Measurements from ENCODE around the gene SPI1. TPM values are rescaled to one million over a fixed set of nuclear protein-coding genes. Genes with fewer than 3 reads are reported as not detected.
A peak's percentile ranks its signal among the peaks of the same experiment; 100 is the strongest.

The SPI1 gene
- total RNA-seq (10 to 100 TPM; 11.6 to 24.1 (median 18.6) TPM), polyA plus RNA-seq (5.9 TPM)
- long read RNA-seq, donor 1, transcript SPI1-202 (5 exons, 1,403 nt), result major isoform, 9 of 14 reads
- long read RNA-seq, donor 1, partial matches to known transcripts, result 0 of 14 reads
- long read RNA-seq, donor 1, other reads (novel, unspliced or antisense), result 4 of 14 reads
- long read RNA-seq, donor 2, partial matches to known transcripts, result 2 of 6 reads
- long read RNA-seq, donor 2, other reads (novel, unspliced or antisense), result 1 of 6 reads
- long read RNA-seq, donor 3, partial matches to known transcripts, result 0 of 2 reads
- long read RNA-seq, donor 3, other reads (novel, unspliced or antisense), result 2 of 2 reads
- long read RNA-seq, donor 4, partial matches to known transcripts, result 1 of 3 reads
- long read RNA-seq, donor 4, other reads (novel, unspliced or antisense), result 1 of 3 reads

- WGBS, result 63% methylated on average over 31 of the region's 31 CpGs
- Histone ChIP-seq H3K27me3 (ENCODE audit: control insufficient read depth, insufficient read depth) (no peaks in the 10 kb centered on the region), H3K4me1 (ENCODE audit: control insufficient read depth, insufficient read depth, low read length) (no peaks in the 10 kb centered on the region), H3K4me3 (ENCODE audit: low read length) (no peak within 1 kb of the TSS), H3K9me3 (ENCODE audit: control insufficient read depth, low read length) (no peaks in the 10 kb centered on the region), H3K27ac (ENCODE audit: low read length) (peak within 1 kb of the TSS; percentile 0)
- ATAC-seq (peak; percentile 43 to 48), DNase-seq (peak; percentile 51 to 84 (median 82))
- intact Hi-C loops (cut with DNase I), result loop anchor here in 3 of 4 donors (10.0 kb wide), 3 partner anchors 67 to 477 kb away; partner anchors contain the start of gene RAPSN (in 1 of the 3)
These were observed at the start of gene SPI1 for GRCh38 chr11:47378010-47378835. Gene SPI1 (minus strand): TSS chr11:47378547. CDS start chr11:47378353, 194 bp downstream.

GRCh38 chr11:47426062-47426956, 48.0 kb upstream of the SPI1 start, which contains the start of gene PSMC3:
Gene PSMC3 (minus strand): TSS chr11:47426439. CDS start chr11:47426279, 160 bp downstream.
- peak; percentile 99 to 100 (median 99) for DNase-seq
- peak within 1 kb of the TSS; percentile 92 for H3K27ac ChIP-seq (ENCODE audit: low read length)
- no peaks in the 10 kb centered on the region for H3K27me3 ChIP-seq (ENCODE audit: control insufficient read depth, insufficient read depth)
- peak; percentile 97 for ATAC-seq
- WGBS, result under 1% methylated on average over 62 of the region's 62 CpGs
- no peaks in the 10 kb centered on the region for H3K9me3 ChIP-seq (ENCODE audit: control insufficient read depth, low read length)
- H3K4me1 ChIP-seq (ENCODE audit: control insufficient read depth, insufficient read depth, low read length), result peaks cover 9% of the 10 kb centered on the region
- intact Hi-C loops (cut with DNase I), result no loop called here
- peak within 1 kb of the TSS; percentile 96 for H3K4me3 ChIP-seq (ENCODE audit: low read length)

- Histone ChIP-seq H3K4me3 (ENCODE audit: low read length) (peak overlapping the region; percentile 96), H3K27me3 (ENCODE audit: control insufficient read depth, insufficient read depth) (no peaks in the 10 kb centered on the region), H3K27ac (ENCODE audit: low read length) (peak overlapping the region; percentile 30), H3K9me3 (ENCODE audit: control insufficient read depth, low read length) (no peaks in the 10 kb centered on the region), H3K4me1 (ENCODE audit: control insufficient read depth, insufficient read depth, low read length) (peaks cover 9% of the 10 kb centered on the region)
- ATAC-seq, result peak in 1 of 2 donors; percentile 1
- intact Hi-C loops (cut with DNase I), result no loop called here
- peak in 1 of 3 donors; percentile 38 for DNase-seq
- WGBS, result under 1% methylated on average over 14 of the region's 14 CpGs
These were observed 47.3 kb upstream of the SPI1 start for GRCh38 chr11:47425611-47426010.

GRCh38 chr11:47418454-47419259, 40.3 kb upstream of the SPI1 start:
- intact Hi-C loops (cut with DNase I), result no loop called here
- 80% methylated on average over 23 of the region's 23 CpGs for WGBS
- no peak overlapping the region for H3K27ac ChIP-seq (ENCODE audit: low read length)
- H3K4me3 ChIP-seq (ENCODE audit: low read length), result no peak overlapping the region
- ATAC-seq (no peak), DNase-seq (peak in 1 of 3 donors; percentile 44)
- H3K4me1 ChIP-seq (ENCODE audit: control insufficient read depth, insufficient read depth, low read length), result peaks cover 8% of the 10 kb centered on the region
- no peaks in the 10 kb centered on the region for H3K9me3 ChIP-seq (ENCODE audit: control insufficient read depth, low read length)
- H3K27me3 ChIP-seq (ENCODE audit: control insufficient read depth, insufficient read depth), result no peaks in the 10 kb centered on the region

GRCh38 chr11:47417712-47418111, 39.4 kb upstream of the SPI1 start:
- Histone ChIP-seq H3K4me3 (ENCODE audit: low read length) (no peak overlapping the region), H3K27ac (ENCODE audit: low read length) (no peak overlapping the region), H3K27me3 (ENCODE audit: control insufficient read depth, insufficient read depth) (no peaks in the 10 kb centered on the region), H3K9me3 (ENCODE audit: control insufficient read depth, low read length) (no peaks in the 10 kb centered on the region), H3K4me1 (ENCODE audit: control insufficient read depth, insufficient read depth, low read length) (peaks cover 8% of the 10 kb centered on the region)
- WGBS, result 80% methylated on average over 6 of the region's 6 CpGs
- intact Hi-C loops (cut with DNase I), result no loop called here
- ATAC-seq (no peak), DNase-seq (peak in 2 of 3 donors; percentile 44 to 63)

GRCh38 chr11:47415949-47416472, 37.7 kb upstream of the SPI1 start:
- intact Hi-C loops (cut with DNase I), result no loop called here
- ATAC-seq, result peak; percentile 77 to 89
- H3K9me3 ChIP-seq (ENCODE audit: control insufficient read depth, low read length), result no peaks in the 10 kb centered on the region
- no peaks in the 10 kb centered on the region for H3K27me3 ChIP-seq (ENCODE audit: control insufficient read depth, insufficient read depth)
- H3K4me3 ChIP-seq (ENCODE audit: low read length), result no peak overlapping the region
- H3K27ac ChIP-seq (ENCODE audit: low read length), result peak overlapping the region; percentile 74
- DNase-seq, result peak; percentile 90 to 93 (median 93)
- peaks cover 8% of the 10 kb centered on the region for H3K4me1 ChIP-seq (ENCODE audit: control insufficient read depth, insufficient read depth, low read length)
- 13% methylated on average over 13 of the region's 13 CpGs for WGBS

GRCh38 chr11:47415091-47415854, 36.9 kb upstream of the SPI1 start:
- Histone ChIP-seq H3K4me1 (ENCODE audit: control insufficient read depth, insufficient read depth, low read length) (peaks cover 8% of the 10 kb centered on the region), H3K9me3 (ENCODE audit: control insufficient read depth, low read length) (no peaks in the 10 kb centered on the region), H3K4me3 (ENCODE audit: low read length) (no peak overlapping the region), H3K27ac (ENCODE audit: low read length) (peak overlapping the region; percentile 71), H3K27me3 (ENCODE audit: control insufficient read depth, insufficient read depth) (no peaks in the 10 kb centered on the region)
- ATAC-seq (peak; percentile 0 to 6), DNase-seq (no peak)
- intact Hi-C loops (cut with DNase I), result no loop called here
- 83% methylated on average over 31 of the region's 31 CpGs for WGBS

- 89% methylated on average over 19 of the region's 19 CpGs for WGBS
These were observed 36.3 kb upstream of the SPI1 start for GRCh38 chr11:47414685-47415070.

More at GRCh38 chr11:47414685-47415070, 36.3 kb upstream of the SPI1 start:
- Histone ChIP-seq H3K4me1 (ENCODE audit: control insufficient read depth, insufficient read depth, low read length) (peaks cover 8% of the 10 kb centered on the region), H3K9me3 (ENCODE audit: control insufficient read depth, low read length) (no peaks in the 10 kb centered on the region), H3K27me3 (ENCODE audit: control insufficient read depth, insufficient read depth) (no peaks in the 10 kb centered on the region), H3K4me3 (ENCODE audit: low read length) (no peak overlapping the region), H3K27ac (ENCODE audit: low read length) (no peak overlapping the region)
- intact Hi-C loops (cut with DNase I), result no loop called here
- no peak for ATAC-seq
- DNase-seq, result peak in 2 of 3 donors; percentile 61 to 71

Data from right cardiac atrium (tissue), 5 donors.